GM18519 (cell line): ENCODE results near the gene ANGPTL4.
"Not testable (repeated sequence)": the region's sequence is repeated elsewhere in the genome, so short reads cannot be mapped to it uniquely, and the experiment has no call there.

ENCODE experiments used
- ATAC-seq: cut with Tn5 transposase; IDR thresholded peaks from one replicate; pipeline ENCODE4 v1.9.1; 2021; ENCODE audit warnings: mild to moderate bottlenecking, moderate library complexity; ENCODE audit not compliant: unreplicated experiment, low FRiP score

ANGPTL4 gene

GRCh38 chr19:8361921-8362793, 1.8 kb upstream of the ANGPTL4 start:
- no peak for ATAC-seq

GRCh38 chr19:8366121-8366581, 2.2 kb downstream of the ANGPTL4 start:
- no peak for ATAC-seq

GRCh38 chr19:8366961-8367326, 3.0 kb downstream of the ANGPTL4 start:
- no peak for ATAC-seq

GRCh38 chr19:8367327-8368001, 3.5 kb downstream of the ANGPTL4 start:
- ATAC-seq, result no peak

- no peak for ATAC-seq
Measured at GRCh38 chr19:8370176-8371010, 6.4 kb downstream of the ANGPTL4 start.

- ATAC-seq, result no peak
Measured at GRCh38 chr19:8371011-8371804, 7.3 kb downstream of the ANGPTL4 start.

GRCh38 chr19:8373867-8374813, 10.2 kb downstream of the ANGPTL4 start:
- no peak for ATAC-seq

- ATAC-seq, result not testable (repeated sequence)
Measured at GRCh38 chr19:8375766-8376165, 11.8 kb downstream of the ANGPTL4 start.

GRCh38 chr19:8376373-8376974, 12.5 kb downstream of the ANGPTL4 start:
- ATAC-seq, result not testable (repeated sequence)

GRCh38 chr19:8377598-8377997, 13.6 kb downstream of the ANGPTL4 start:
- no peak for ATAC-seq

- ATAC-seq, result not testable (repeated sequence)
Measured at GRCh38 chr19:8379156-8379891, 15.4 kb downstream of the ANGPTL4 start.

- ATAC-seq, result not testable (repeated sequence)
Measured at GRCh38 chr19:8384569-8384968, 20.6 kb downstream of the ANGPTL4 start.

GRCh38 chr19:8385103-8385502, 21.1 kb downstream of the ANGPTL4 start:
- ATAC-seq, result not testable (repeated sequence)

- ATAC-seq, result not testable (repeated sequence)
Measured at GRCh38 chr19:8385566-8385965, 21.6 kb downstream of the ANGPTL4 start.

- ATAC-seq, result not testable (repeated sequence)
Measured at GRCh38 chr19:8386419-8386818, 22.5 kb downstream of the ANGPTL4 start.

GRCh38 chr19:8386990-8387389, 23.0 kb downstream of the ANGPTL4 start:
- no peak for ATAC-seq

GRCh38 chr19:8387688-8388611, 24.0 kb downstream of the ANGPTL4 start:
- ATAC-seq, result no peak
